ENCODE data around the gene FBXL15. TPM values are rescaled to one million over a fixed set of nuclear protein-coding genes. Genes with fewer than 3 reads are reported as not detected.

The FBXL15 gene
- total and polyA plus RNA-seq, 2 of the 13 experiments (the other 11 are each of a cell fraction or from before 2014, with no cell fraction given): 4.3 to 8.3 TPM

DNA sequence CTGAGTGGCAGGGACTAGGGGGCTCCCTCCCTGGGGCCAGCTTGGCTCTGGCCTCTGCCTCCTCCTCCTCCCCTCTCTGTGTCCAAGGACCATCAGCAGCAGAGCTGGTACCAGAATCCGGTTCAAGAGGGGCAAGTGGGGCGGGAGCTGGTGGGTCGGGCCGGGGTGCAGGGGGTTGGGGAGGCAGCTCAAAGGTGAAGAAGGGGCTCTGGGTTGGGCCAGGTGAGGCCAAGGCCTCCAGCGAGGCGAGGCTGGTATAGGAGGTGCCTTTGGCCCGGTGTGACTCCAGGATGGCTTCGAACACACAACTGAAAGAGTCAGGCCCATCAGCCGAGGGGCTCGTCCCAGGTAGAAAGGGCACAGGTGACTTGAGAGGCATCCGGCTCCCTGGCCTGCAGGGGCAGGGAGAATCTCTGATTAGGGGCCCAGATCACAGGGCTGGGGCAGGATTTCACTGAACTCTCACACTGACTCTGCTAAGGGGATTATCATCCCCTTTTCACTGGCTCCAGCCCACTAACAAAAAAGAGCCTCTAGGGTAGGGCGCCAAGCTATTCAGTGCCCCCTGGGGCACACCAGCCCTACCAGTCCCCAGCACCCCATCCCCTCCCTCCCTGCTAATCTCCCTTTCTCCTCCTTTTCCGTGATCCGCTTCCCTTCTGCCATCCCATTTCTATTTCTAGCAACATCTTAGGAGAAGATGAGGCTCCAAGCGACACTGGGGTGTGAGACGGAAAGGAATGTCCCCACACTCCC is 6.7 kb upstream of the FBXL15 start (continued):
- no peak for TF ChIP-seq ELF4 (CRISPR knock-in tag; IDR thresholded peaks at IDR 0.05; ENCODE audit: borderline replicate concordance)
- no peak for TF ChIP-seq PHF5A (CRISPR knock-in tag; IDR thresholded peaks at IDR 0.05; ENCODE audit: low read depth, unreplicated experiment)
- no peak for TF ChIP-seq ZNF552 (CRISPR knock-in tag; IDR thresholded peaks at IDR 0.05; ENCODE audit: borderline replicate concordance)
- TF ChIP-seq ZNF251 (CRISPR knock-in tag; IDR thresholded peaks at IDR 0.05): no peak
- TF ChIP-seq SRF (IDR thresholded peaks at IDR 0.05; ENCODE audit: low read depth, low read length): no peak
- TF ChIP-seq, protein P1, sequence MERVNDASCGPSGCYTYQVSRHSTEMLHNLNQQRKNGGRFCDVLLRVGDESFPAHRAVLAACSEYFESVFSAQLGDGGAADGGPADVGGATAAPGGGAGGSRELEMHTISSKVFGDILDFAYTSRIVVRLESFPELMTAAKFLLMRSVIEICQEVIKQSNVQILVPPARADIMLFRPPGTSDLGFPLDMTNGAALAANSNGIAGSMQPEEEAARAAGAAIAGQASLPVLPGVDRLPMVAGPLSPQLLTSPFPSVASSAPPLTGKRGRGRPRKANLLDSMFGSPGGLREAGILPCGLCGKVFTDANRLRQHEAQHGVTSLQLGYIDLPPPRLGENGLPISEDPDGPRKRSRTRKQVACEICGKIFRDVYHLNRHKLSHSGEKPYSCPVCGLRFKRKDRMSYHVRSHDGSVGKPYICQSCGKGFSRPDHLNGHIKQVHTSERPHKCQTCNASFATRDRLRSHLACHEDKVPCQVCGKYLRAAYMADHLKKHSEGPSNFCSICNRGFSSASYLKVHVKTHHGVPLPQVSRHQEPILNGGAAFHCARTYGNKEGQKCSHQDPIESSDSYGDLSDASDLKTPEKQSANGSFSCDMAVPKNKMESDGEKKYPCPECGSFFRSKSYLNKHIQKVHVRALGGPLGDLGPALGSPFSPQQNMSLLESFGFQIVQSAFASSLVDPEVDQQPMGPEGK (CRISPR knock-in tag; IDR thresholded peaks at IDR 0.05): no peak
- TF ChIP-seq ZNF83 (CRISPR knock-in tag; IDR thresholded peaks at IDR 0.05; ENCODE audit: borderline replicate concordance): no peak

DNA sequence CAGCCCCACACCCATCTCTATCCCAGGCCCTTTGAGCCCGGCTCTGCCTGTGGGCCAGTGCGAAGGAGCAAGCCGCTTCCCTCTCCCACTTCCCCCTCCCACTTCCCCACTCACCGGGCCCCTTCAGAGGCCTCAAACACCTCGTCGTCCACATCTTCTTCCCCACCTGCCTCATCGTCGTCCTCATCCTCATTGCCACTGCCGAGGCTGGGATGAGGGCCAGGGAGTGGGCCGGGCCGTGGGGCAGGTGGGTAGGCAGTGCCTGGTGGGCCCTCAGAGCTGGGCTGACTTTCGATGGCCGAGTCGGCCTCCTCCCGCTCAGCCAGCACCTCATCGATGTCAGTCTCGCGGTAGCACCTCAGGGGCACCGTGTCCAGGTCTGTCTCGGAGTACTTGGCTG is 5.9 kb upstream of the FBXL15 start:
- in situ Hi-C loops (cut with HindIII; ENCODE audit: extremely low pct_ligation_motif_present, low pct_unique_long_range_greater_than_20kb): no loop called here
- no peak for ATAC-seq
- POLR2A ChIA-PET: no interaction called here
- intact Hi-C loops (cut with micrococcal nuclease; ENCODE audit: unreplicated experiment): no loop called here
- no TSS peak for BruUV-seq (replicated peaks)
- FAIRE-seq: no peak
- TF ChIP-seq, protein P2, sequence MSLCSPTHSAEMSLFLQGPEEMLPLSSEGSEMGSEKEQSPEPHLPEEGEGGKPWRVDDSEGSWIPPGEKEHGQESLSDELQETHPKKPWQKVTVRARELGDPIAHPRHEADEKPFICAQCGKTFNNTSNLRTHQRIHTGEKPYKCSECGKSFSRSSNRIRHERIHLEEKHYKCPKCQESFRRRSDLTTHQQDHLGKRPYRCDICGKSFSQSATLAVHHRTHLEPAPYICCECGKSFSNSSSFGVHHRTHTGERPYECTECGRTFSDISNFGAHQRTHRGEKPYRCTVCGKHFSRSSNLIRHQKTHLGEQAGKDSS (CRISPR knock-in tag; IDR thresholded peaks at IDR 0.05; ENCODE audit: borderline replicate concordance, low read depth): no peak
- TF ChIP-seq PITX1 (CRISPR knock-in tag; IDR thresholded peaks at IDR 0.05): no peak
- TF ChIP-seq, protein P3, sequence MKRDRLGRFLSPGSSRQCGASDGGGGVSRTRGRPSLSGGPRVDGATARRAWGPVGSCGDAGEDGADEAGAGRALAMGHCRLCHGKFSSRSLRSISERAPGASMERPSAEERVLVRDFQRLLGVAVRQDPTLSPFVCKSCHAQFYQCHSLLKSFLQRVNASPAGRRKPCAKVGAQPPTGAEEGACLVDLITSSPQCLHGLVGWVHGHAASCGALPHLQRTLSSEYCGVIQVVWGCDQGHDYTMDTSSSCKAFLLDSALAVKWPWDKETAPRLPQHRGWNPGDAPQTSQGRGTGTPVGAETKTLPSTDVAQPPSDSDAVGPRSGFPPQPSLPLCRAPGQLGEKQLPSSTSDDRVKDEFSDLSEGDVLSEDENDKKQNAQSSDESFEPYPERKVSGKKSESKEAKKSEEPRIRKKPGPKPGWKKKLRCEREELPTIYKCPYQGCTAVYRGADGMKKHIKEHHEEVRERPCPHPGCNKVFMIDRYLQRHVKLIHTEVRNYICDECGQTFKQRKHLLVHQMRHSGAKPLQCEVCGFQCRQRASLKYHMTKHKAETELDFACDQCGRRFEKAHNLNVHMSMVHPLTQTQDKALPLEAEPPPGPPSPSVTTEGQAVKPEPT (CRISPR knock-in tag; IDR thresholded peaks at IDR 0.05; ENCODE audit: low read depth): no peak
- TF ChIP-seq, protein P4, sequence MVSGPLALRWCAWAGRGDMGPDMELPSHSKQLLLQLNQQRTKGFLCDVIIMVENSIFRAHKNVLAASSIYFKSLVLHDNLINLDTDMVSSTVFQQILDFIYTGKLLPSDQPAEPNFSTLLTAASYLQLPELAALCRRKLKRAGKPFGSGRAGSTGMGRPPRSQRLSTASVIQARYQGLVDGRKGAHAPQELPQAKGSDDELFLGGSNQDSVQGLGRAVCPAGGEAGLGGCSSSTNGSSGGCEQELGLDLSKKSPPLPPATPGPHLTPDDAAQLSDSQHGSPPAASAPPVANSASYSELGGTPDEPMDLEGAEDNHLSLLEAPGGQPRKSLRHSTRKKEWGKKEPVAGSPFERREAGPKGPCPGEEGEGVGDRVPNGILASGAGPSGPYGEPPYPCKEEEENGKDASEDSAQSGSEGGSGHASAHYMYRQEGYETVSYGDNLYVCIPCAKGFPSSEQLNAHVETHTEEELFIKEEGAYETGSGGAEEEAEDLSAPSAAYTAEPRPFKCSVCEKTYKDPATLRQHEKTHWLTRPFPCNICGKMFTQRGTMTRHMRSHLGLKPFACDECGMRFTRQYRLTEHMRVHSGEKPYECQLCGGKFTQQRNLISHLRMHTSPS (CRISPR knock-in tag; IDR thresholded peaks at IDR 0.05; ENCODE audit: low read depth): no peak
- no peak for TF ChIP-seq FOXJ3 (CRISPR knock-in tag; IDR thresholded peaks at IDR 0.05; ENCODE audit: borderline replicate concordance)
- no peak for TF ChIP-seq REL (CRISPR knock-in tag; conservative IDR thresholded peaks at IDR 0.05)
- no peak for TF ChIP-seq ZNF337 (CRISPR knock-in tag; IDR thresholded peaks at IDR 0.05; ENCODE audit: borderline replicate concordance, low read depth)
- TF ChIP-seq PTBP1 (IDR thresholded peaks at IDR 0.05; ENCODE audit: low read depth, low read length, poor library complexity, severe bottlenecking): no peak
- TF ChIP-seq ZNF274 (CRISPR knock-in tag; IDR thresholded peaks at IDR 0.05): no peak
- peaks cover 24% of the 10 kb centered on the region for H3K4me1 ChIP-seq (ENCODE audit: insufficient read depth, low read length)
- no peak overlapping the region for H3K27ac ChIP-seq (ENCODE audit: extremely low read length, insufficient read depth, low read length)
- no peak overlapping the region for H2AFZ ChIP-seq (ENCODE audit: low read length)
- H3K79me2 ChIP-seq (ENCODE audit: insufficient read depth, low read length): no peaks in the 10 kb centered on the region
- peak overlapping the region; percentile 7; the same call in 1 of the 2 replicates for H3K4me2 ChIP-seq (ENCODE audit: low read depth, low read length)
- H3K9me3 ChIP-seq (ENCODE audit: low read length): no peaks in the 10 kb centered on the region
- no peak for DNase-seq (ENCODE audit: low spot score)
- WGBS (ENCODE audit: low lambda C conversion rate): under 1% methylated on average over 14 of the region's 20 CpGs
- H3K4me3 ChIP-seq (replicated peaks in 1 of 3; ENCODE audit: insufficient read depth in 1 of 3, low read depth in 2 of 3, low read length in 3 of 3): no peak overlapping the region; a peak in 1 of 6 replicates
- peaks cover 3% of the 10 kb centered on the region; the same call in 1 of the 2 replicates for H4K20me1 ChIP-seq (ENCODE audit: insufficient read depth, low read length)
- no peaks in the 10 kb centered on the region for H3K36me3 ChIP-seq (replicated peaks in 1 of 2; ENCODE audit: control insufficient read depth in 1 of 2, insufficient read depth in 2 of 2, low read length in 2 of 2)
- H3K27me3 ChIP-seq (ENCODE audit: control insufficient read depth in 1 of 2, insufficient read depth in 2 of 2, low read length in 2 of 2): peaks cover 15 to 65% of the 10 kb centered on the region in 2 experiments
- H3K9ac ChIP-seq (ENCODE audit: insufficient read depth, low read depth, low read length): no peak overlapping the region
- CTCF ChIA-PET (ENCODE audit: low intra/inter-chr PET ratio, low total read pairs): no interaction called here

All from HepG2 (cell line).